ENCODE results near the gene RFFL. TPM values are rescaled to one million over a fixed set of nuclear protein-coding genes. Genes with fewer than 3 reads are reported as not detected.

Gene RFFL
- total and polyA plus RNA-seq, 2 of the 4 experiments (the other 2 are of a cell fraction) = 11.6 to 19.2 TPM

DNA sequence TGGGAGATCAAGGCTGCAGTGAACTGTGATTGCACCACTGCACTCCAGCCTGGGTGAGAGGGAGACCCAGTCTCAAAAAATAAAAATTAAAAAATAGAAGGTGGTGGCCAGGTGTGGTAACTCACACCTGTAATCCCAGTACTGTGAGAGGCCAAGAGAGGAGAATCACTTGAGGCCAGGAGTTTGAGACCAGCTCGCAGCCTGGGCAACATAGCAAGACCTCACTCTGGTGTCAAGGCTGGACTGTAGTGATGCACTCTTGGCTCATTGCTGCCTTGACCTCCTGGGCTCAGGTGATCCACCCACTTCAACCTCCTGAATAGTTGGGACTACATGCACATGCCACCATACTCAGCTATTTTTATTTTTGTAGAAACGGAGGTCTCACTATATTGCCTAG is 13.3 kb downstream of the RFFL start:
- Histone ChIP-seq H3K4me1 (ENCODE audit: control insufficient read depth, insufficient read depth, low read length) (peaks cover 6% of the 10 kb centered on the region; the same call in 1 of the 2 replicates), H4K8ac (ENCODE audit: low read depth in 2 of 2, low read length in 2 of 2) (no peak overlapping the region), H3K27me3 (ENCODE audit: control insufficient read depth, insufficient read depth, low read length) (no peaks in the 10 kb centered on the region), H2BK15ac (ENCODE audit: low read depth, low read length) (no peak overlapping the region), H3K27ac (ENCODE audit: insufficient read depth, low read length) (no peak overlapping the region), H2BK20ac (ENCODE audit: low read depth, low read length) (no peak overlapping the region), H3K9ac (ENCODE audit: low read depth, low read length) (no peak overlapping the region), H3K79me1 (ENCODE audit: low read depth in 1 of 2, low read length in 2 of 2) (peaks cover 17 to 55% of the 10 kb centered on the region in 2 experiments), H2BK5ac (ENCODE audit: low read depth, low read length, poor library complexity, severe bottlenecking) (no peak overlapping the region), H2AK5ac (ENCODE audit: low read depth, low read length) (no peak overlapping the region), H2AFZ (replicated peaks; ENCODE audit: low read length, poor library complexity) (no peak overlapping the region), H3K14ac (replicated peaks; ENCODE audit: low read depth, low read length) (no peak overlapping the region), H3K36me3 (ENCODE audit: control insufficient read depth, insufficient read depth, low read length) (no peaks in the 10 kb centered on the region), H3K4me2 (ENCODE audit: low read depth, low read length) (no peak overlapping the region), H3K4me3 (ENCODE audit: insufficient read depth, low read depth, low read length) (no peak overlapping the region), H2BK120ac (ENCODE audit: low read depth, low read length) (no peak overlapping the region), H3K18ac (ENCODE audit: low read depth, low read length) (no peak overlapping the region), H3K9me1 (ENCODE audit: insufficient read depth, low read length) (peaks cover 3% of the 10 kb centered on the region; the same call in 1 of the 2 replicates), H3K56ac (ENCODE audit: extremely low read depth, insufficient read depth, low read length) (no peak overlapping the region), H3K9me3 (ENCODE audit: control insufficient read depth, insufficient read depth, low read length) (no peaks in the 10 kb centered on the region), H3K4ac (ENCODE audit: low read depth, low read length) (no peak overlapping the region), H2AK9ac (replicated peaks; ENCODE audit: low read depth, low read length, poor library complexity) (no peak overlapping the region), H3K23ac (ENCODE audit: low read depth, low read length) (no peak overlapping the region), H4K5ac (ENCODE audit: low read depth, low read length) (no peak overlapping the region), H4K91ac (ENCODE audit: insufficient read depth, low read depth, low read length) (no peak overlapping the region), H4K20me1 (ENCODE audit: insufficient read depth, low read length) (peaks cover 19% of the 10 kb centered on the region; the same call in 1 of the 2 replicates)
- dilution Hi-C loops (cut with HindIII; ENCODE audit: low sequenced_read_pairs, unreplicated experiment) (no loop called here), intact Hi-C loops (cut with micrococcal nuclease) (no loop called here), in situ Hi-C loops (cut with MboI; ENCODE audit: low sequenced_read_pairs) (no loop called here)
- ChIA-PET POLR2A (ENCODE audit: unreplicated experiment) (no interaction called here), CTCF (no interaction called here)
- no CpG with 5 or more reads among the region's 2 CpGs for WGBS, 2 experiments (ENCODE audit: extremely low coverage in 2 of 2, insufficient read length in 1 of 2)
- ATAC-seq (ENCODE audit: low read depth) = no peak
- no peak for TF ChIP-seq RAD21 (IDR thresholded peaks at IDR 0.05; ENCODE audit: low read length)
- TF ChIP-seq BHLHE40 (IDR thresholded peaks at IDR 0.05; ENCODE audit: low read depth, low read length) = no peak
- no peak for TF ChIP-seq FOS (IDR thresholded peaks at IDR 0.05; ENCODE audit: low read depth, low read length)
- TF ChIP-seq CHD1 (IDR thresholded peaks at IDR 0.05; ENCODE audit: low read depth, low read length) = no peak
- TF ChIP-seq CEBPB (IDR thresholded peaks at IDR 0.05; ENCODE audit: low read depth, low read length) = no peak
- no peak for TF ChIP-seq RFX5 (IDR thresholded peaks at IDR 0.05; ENCODE audit: low read depth, low read length)
- TF ChIP-seq, protein P1, sequence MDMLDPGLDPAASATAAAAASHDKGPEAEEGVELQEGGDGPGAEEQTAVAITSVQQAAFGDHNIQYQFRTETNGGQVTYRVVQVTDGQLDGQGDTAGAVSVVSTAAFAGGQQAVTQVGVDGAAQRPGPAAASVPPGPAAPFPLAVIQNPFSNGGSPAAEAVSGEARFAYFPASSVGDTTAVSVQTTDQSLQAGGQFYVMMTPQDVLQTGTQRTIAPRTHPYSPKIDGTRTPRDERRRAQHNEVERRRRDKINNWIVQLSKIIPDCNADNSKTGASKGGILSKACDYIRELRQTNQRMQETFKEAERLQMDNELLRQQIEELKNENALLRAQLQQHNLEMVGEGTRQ (IDR thresholded peaks at IDR 0.05; ENCODE audit: low read depth, low read length) = no peak
- no peak for TF ChIP-seq MAZ (IDR thresholded peaks at IDR 0.05; ENCODE audit: borderline replicate concordance, low read depth, low read length)
- no peak for TF ChIP-seq RCOR1 (IDR thresholded peaks at IDR 0.05; ENCODE audit: insufficient replicate concordance, low read length)
- TF ChIP-seq, protein P2, sequence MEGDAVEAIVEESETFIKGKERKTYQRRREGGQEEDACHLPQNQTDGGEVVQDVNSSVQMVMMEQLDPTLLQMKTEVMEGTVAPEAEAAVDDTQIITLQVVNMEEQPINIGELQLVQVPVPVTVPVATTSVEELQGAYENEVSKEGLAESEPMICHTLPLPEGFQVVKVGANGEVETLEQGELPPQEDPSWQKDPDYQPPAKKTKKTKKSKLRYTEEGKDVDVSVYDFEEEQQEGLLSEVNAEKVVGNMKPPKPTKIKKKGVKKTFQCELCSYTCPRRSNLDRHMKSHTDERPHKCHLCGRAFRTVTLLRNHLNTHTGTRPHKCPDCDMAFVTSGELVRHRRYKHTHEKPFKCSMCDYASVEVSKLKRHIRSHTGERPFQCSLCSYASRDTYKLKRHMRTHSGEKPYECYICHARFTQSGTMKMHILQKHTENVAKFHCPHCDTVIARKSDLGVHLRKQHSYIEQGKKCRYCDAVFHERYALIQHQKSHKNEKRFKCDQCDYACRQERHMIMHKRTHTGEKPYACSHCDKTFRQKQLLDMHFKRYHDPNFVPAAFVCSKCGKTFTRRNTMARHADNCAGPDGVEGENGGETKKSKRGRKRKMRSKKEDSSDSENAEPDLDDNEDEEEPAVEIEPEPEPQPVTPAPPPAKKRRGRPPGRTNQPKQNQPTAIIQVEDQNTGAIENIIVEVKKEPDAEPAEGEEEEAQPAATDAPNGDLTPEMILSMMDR (conservative IDR thresholded peaks at IDR 0.05; ENCODE audit: low read depth, low read length) = no peak
- no peak for TF ChIP-seq MAFK (IDR thresholded peaks at IDR 0.05; ENCODE audit: low read depth, low read length)
- no peak for TF ChIP-seq POLR2A (IDR thresholded peaks at IDR 0.05; ENCODE audit: low read depth, low read length)
- TF ChIP-seq MXI1 (IDR thresholded peaks at IDR 0.05; ENCODE audit: borderline replicate concordance, low read depth, low read length) = no peak
- no peak for TF ChIP-seq NFE2L2 (IDR thresholded peaks at IDR 0.05; ENCODE audit: low read depth, low read length)
- TF ChIP-seq SMC3 (IDR thresholded peaks at IDR 0.05; ENCODE audit: low read depth, low read length) = no peak
- DNase-seq = no peak
- BruUV-seq (replicated peaks) = no TSS peak
